T-helper 1 cell (primary cell): Measurements from ENCODE around the gene ZIC5.
"Not testable (repeated sequence)": the region's sequence is repeated elsewhere in the genome, so short reads cannot be mapped to it uniquely, and the experiment has no call there.

Experiments
- DNase-seq, 5 donors: peaks; one replicate each; pipeline ENCODE4 v3.0.0-alpha.2; 2012 to 2020

Gene ZIC5

GRCh38 chr13:99959540-99960230, 11.9 kb downstream of the ZIC5 start:
- no peak for DNase-seq

- no peak for DNase-seq
Observed at GRCh38 chr13:99959127-99959539, 12.4 kb downstream of the ZIC5 start.

- DNase-seq = no peak
Observed at GRCh38 chr13:99958406-99959126, 13.0 kb downstream of the ZIC5 start.

- no peak for DNase-seq
Observed at GRCh38 chr13:99956473-99957349, 14.9 kb downstream of the ZIC5 start.

GRCh38 chr13:99955747-99956472, 15.7 kb downstream of the ZIC5 start:
- DNase-seq = no peak

- DNase-seq = no peak
Observed at GRCh38 chr13:99955107-99955746, 16.3 kb downstream of the ZIC5 start.

GRCh38 chr13:99953138-99953755, 18.3 kb downstream of the ZIC5 start:
- no peak for DNase-seq

GRCh38 chr13:99951666-99952065, 19.9 kb downstream of the ZIC5 start:
- not testable (repeated sequence) for DNase-seq

- no peak for DNase-seq
Observed at GRCh38 chr13:99949679-99950413, 21.7 kb downstream of the ZIC5 start.

GRCh38 chr13:99948907-99949678, 22.5 kb downstream of the ZIC5 start:
- DNase-seq = no peak

- no peak for DNase-seq
Observed at GRCh38 chr13:99948411-99948810, 23.2 kb downstream of the ZIC5 start.

GRCh38 chr13:99947666-99948065, 23.9 kb downstream of the ZIC5 start:
- no peak for DNase-seq

GRCh38 chr13:99945515-99945914, 26.1 kb downstream of the ZIC5 start:
- DNase-seq = not testable (repeated sequence)

- no peak for DNase-seq
Observed at GRCh38 chr13:99944606-99945005, 27.0 kb downstream of the ZIC5 start.

GRCh38 chr13:99944102-99944501, 27.5 kb downstream of the ZIC5 start:
- no peak for DNase-seq

- no peak for DNase-seq
Observed at GRCh38 chr13:99941911-99942310, 29.7 kb downstream of the ZIC5 start.

- DNase-seq = no peak
Observed at GRCh38 chr13:99941086-99941485, 30.5 kb downstream of the ZIC5 start.

- DNase-seq = no peak
Observed at GRCh38 chr13:99938635-99939034, 32.9 kb downstream of the ZIC5 start.

- DNase-seq = no peak
Observed at GRCh38 chr13:99935772-99936171, 35.8 kb downstream of the ZIC5 start.

GRCh38 chr13:99932912-99933311, 38.7 kb downstream of the ZIC5 start:
- no peak for DNase-seq
